NCI-H1092 (cell line): ENCODE data around the gene KLHL17.

Experiments used
- DNase-seq: peaks from one replicate; lab custom pipeline; 2025; lab: John Stamatoyannopoulos, UW

The KLHL17 gene

GRCh38 chr1:923131-923990, 37.0 kb upstream of the KLHL17 start, which contains the start of gene SAMD11:
SAMD11 (plus strand) TSS chr1:923923; CDS start chr1:924432, 509 bp downstream.
- DNase-seq, result peak; percentile 12

GRCh38 chr1:923991-924655, 36.3 kb upstream of the KLHL17 start:
- DNase-seq, result no peak

GRCh38 chr1:924656-925560, 35.5 kb upstream of the KLHL17 start:
- DNase-seq, result no peak

GRCh38 chr1:925561-926421, 34.6 kb upstream of the KLHL17 start:
- DNase-seq, result no peak

GRCh38 chr1:927234-927633, 33.1 kb upstream of the KLHL17 start:
- no peak for DNase-seq

GRCh38 chr1:927748-928147, 32.6 kb upstream of the KLHL17 start:
- no peak for DNase-seq

GRCh38 chr1:928825-929661, 31.3 kb upstream of the KLHL17 start:
- no peak for DNase-seq

- DNase-seq, result no peak
These were observed 30.4 kb upstream of the KLHL17 start for GRCh38 chr1:929712-930632.

- DNase-seq, result no peak
These were observed 29.7 kb upstream of the KLHL17 start for GRCh38 chr1:930633-931138.

GRCh38 chr1:931380-932172, 28.8 kb upstream of the KLHL17 start:
- no peak for DNase-seq

GRCh38 chr1:932173-932510, 28.2 kb upstream of the KLHL17 start:
- no peak for DNase-seq

- no peak for DNase-seq
These were observed 27.4 kb upstream of the KLHL17 start for GRCh38 chr1:932776-933602.

GRCh38 chr1:933603-933940, 26.8 kb upstream of the KLHL17 start:
- DNase-seq, result no peak

GRCh38 chr1:934991-935750, 25.2 kb upstream of the KLHL17 start:
- no peak for DNase-seq

- peak; percentile 40 for DNase-seq
These were observed 24.6 kb upstream of the KLHL17 start for GRCh38 chr1:935751-936231.

- no peak for DNase-seq
These were observed 23.8 kb upstream of the KLHL17 start for GRCh38 chr1:936348-937264.
